K562 (cell line): ENCODE results near the gene MFSD12. TPM values are rescaled to one million over a fixed set of nuclear protein-coding genes. Genes with fewer than 3 reads are reported as not detected.
A peak's percentile ranks its signal among the peaks of the same experiment; 100 is the strongest.

Source experiments
- ADNP ChIP-seq: fragments of 200-800 bp; sonication (Bioruptor generic); IDR thresholded peaks from 2 replicates; pipeline ENCODE4 v1.6.1; 2016; ENCODE audit warnings: missing genetic modification characterization, missing compliant biosample characterization
- ARID4B ChIP-seq: sonication (generic); formaldehyde crosslinking; IDR thresholded peaks from 2 replicates; pipeline ENCODE4 v1.8.0; 2022; ENCODE audit warnings: mild to moderate bottlenecking, missing genetic modification reagents
- CHD4 ChIP-seq: fragments of 200-600 bp; sonication (generic); IDR thresholded peaks from 3 replicates; pipeline ENCODE4 v1.6.1; 2012; ENCODE audit warnings: low read depth, mild to moderate bottlenecking, mixed read lengths, low read length, inconsistent platforms; ENCODE audit not compliant: insufficient read depth, insufficient replicate concordance, poor library complexity, severe bottlenecking
- CSDE1 ChIP-seq, 2 experiments: fragments of 450-650 bp; IDR thresholded peaks; 2 replicates each; pipeline ENCODE4 v1.6.1; 2016; ENCODE audit warnings: mild to moderate bottlenecking in 1 of 2
- E2F5 ChIP-seq: sonication (generic); formaldehyde crosslinking; IDR thresholded peaks from 2 replicates; pipeline ENCODE4 v1.8.0; 2022; ENCODE audit warnings: mild to moderate bottlenecking, missing genetic modification reagents
- EGR1 ChIP-seq: fragments of 450-650 bp; conservative IDR thresholded peaks from 2 replicates; pipeline ENCODE4 v1.6.1; 2017; ENCODE audit warnings: mild to moderate bottlenecking
- ETV6 ChIP-seq, 3 experiments: fragments of 150-350 bp in 1 of 3; sonication (generic) in 1 of 3; formaldehyde crosslinking in 1 of 3; IDR thresholded peaks; 2 replicates each; pipeline versions ENCODE4 v1.6.1 to v1.8.0; 2014 to 2022; ENCODE audit warnings: borderline replicate concordance in 2 of 3, low read depth in 2 of 3, antibody characterized with exemption in 1 of 3, low read length in 1 of 3, mild to moderate bottlenecking in 1 of 3, missing genetic modification reagents in 1 of 3
- GABPA ChIP-seq: fragments of 200-800 bp; sonication (Bioruptor generic); conservative IDR thresholded peaks from 2 replicates; pipeline ENCODE4 v1.6.1; 2016; ENCODE audit warnings: low read depth, missing genetic modification characterization, missing compliant biosample characterization
- MNT ChIP-seq, 2 experiments: fragments of 450-650 bp; conservative IDR thresholded peaks; 2 replicates each; pipeline ENCODE4 v1.6.1; 2017; ENCODE audit warnings: mild to moderate bottlenecking in 2 of 2, moderate library complexity in 2 of 2
- MTF1 ChIP-seq: fragments of 250-450 bp; sonication (Bioruptor Pico); IDR thresholded peaks from 2 replicates; pipeline ENCODE4 v1.9.0; 2021; ENCODE audit warnings: moderate library complexity, mild to moderate bottlenecking, inconsistent platforms, borderline replicate concordance
- MXI1 ChIP-seq: IDR thresholded peaks from 2 replicates; pipeline ENCODE4 v1.6.1; 2011; ENCODE audit warnings: low read depth, mild to moderate bottlenecking, improper control_type of control experiment, low read length
- POLR2AphosphoS5 ChIP-seq: IDR thresholded peaks from 2 replicates; pipeline ENCODE4 v1.6.1; 2011; ENCODE audit warnings: mild to moderate bottlenecking, low read depth, low read length, moderate library complexity; ENCODE audit not compliant: control insufficient read depth, insufficient read depth
- POU5F1 ChIP-seq: fragments of 150-350 bp; IDR thresholded peaks from 2 replicates; pipeline ENCODE4 v1.6.1; 2014; ENCODE audit warnings: borderline replicate concordance, low read length, low read depth, mild to moderate bottlenecking; ENCODE audit not compliant: partially characterized antibody
- SAP30 ChIP-seq: fragments of 200-600 bp; sonication (generic); IDR thresholded peaks from 2 replicates; pipeline ENCODE4 v1.6.1; 2012; ENCODE audit warnings: borderline replicate concordance, low read depth, mild to moderate bottlenecking, moderate library complexity, low read length, control low read depth, inconsistent platforms; ENCODE audit not compliant: insufficient read depth, poor library complexity, severe bottlenecking
- SMAD3 ChIP-seq: fragments of 450-650 bp; formaldehyde crosslinking; conservative IDR thresholded peaks from 2 replicates; pipeline ENCODE4 v1.4.0; 2020; ENCODE audit warnings: mild to moderate bottlenecking
- ZBTB2 ChIP-seq: fragments of 450-650 bp; IDR thresholded peaks from 2 replicates; pipeline ENCODE4 v1.6.1; 2016; ENCODE audit warnings: antibody characterized with exemption
- ZBTB7A ChIP-seq: IDR thresholded peaks from 2 replicates; pipeline ENCODE4 v1.6.1; 2011; ENCODE audit warnings: low read depth, mild to moderate bottlenecking, low read length, moderate library complexity, borderline replicate concordance; ENCODE audit not compliant: control insufficient read depth
- ZNF696 ChIP-seq: fragments of 250-450 bp; sonication (Bioruptor Pico); conservative IDR thresholded peaks from 2 replicates; pipeline ENCODE4 v1.4.0; 2020; ENCODE audit warnings: mild to moderate bottlenecking, moderate library complexity
- polyA plus RNA-seq, 8 experiments: library from polyadenylated mRNA; depleted of rRNA in 4 of 8; stranded (reverse) in 5 of 8; unstranded in 3 of 8; fragments of >200 nt; fragmentation: Nextera tagmentation in 2 of 8; fragmentation: Illumina TruSeq in 1 of 8; extraction: Ambion mirVana in 2 of 8; extraction: Trizol in 1 of 8; gene quantifications; 2 replicates each; pipeline versions ENCODE4 v1.2.1 to v1.2.3, GENCODE V29; 2011 to 2014; ENCODE audit warnings: inconsistent platforms in 1 of 8, missing spikeins in 1 of 8
- total RNA-seq, 7 experiments: library from RNA; depleted of rRNA in 6 of 7; stranded (reverse); fragments of >200 nt in 6 of 7; fragmentation: Illumina TruSeq in 2 of 7; extraction: Trizol in 2 of 7; gene quantifications; 2 replicates each; pipeline versions ENCODE4 v1.2.1 to v1.2.3, GENCODE V29; 2011 to 2021; ENCODE audit warnings: low replicate concordance in 1 of 7

The MFSD12 gene
- total and polyA plus RNA-seq, 9 of the 15 experiments (the other 6 are each of a cell fraction or from before 2014, with no cell fraction given), result 0.69 to 112 (median 31.8) TPM

- TF ChIP-seq CHD4 (no peak), ZNF696 (CRISPR knock-in tag) (no peak), ETV6 (IDR thresholded peaks at IDR 0.05; ENCODE audit: borderline replicate concordance in 1 of 2, low read depth in 2 of 2, low read length in 1 of 2) (no peak), ETV6 (CRISPR knock-in tag; IDR thresholded peaks at IDR 0.05; ENCODE audit: borderline replicate concordance) (no peak), ADNP (tag) (no peak), SMAD3 (CRISPR knock-in tag) (no peak), POU5F1 (no peak), ZBTB2 (no peak), ARID4B (CRISPR knock-in tag) (peak; percentile 70), GABPA (tag) (no peak), POLR2AphosphoS5 (no peak), MNT (conservative IDR thresholded peaks at IDR 0.05) (peak in 1 of 2 experiments; percentile 38; a peak in 1 of 4 replicates), CSDE1 (IDR thresholded peaks at IDR 0.05) (no peak), SAP30 (no peak), MXI1 (no peak), E2F5 (CRISPR knock-in tag) (no peak), EGR1 (no peak), ZBTB7A (0 out of 2 replicates have a peak, but pooled peaks have one; percentile 40), MTF1 (CRISPR knock-in tag) (no peak)
Measured at GRCh38 chr19:3604987-3605343, 47.6 kb upstream of the MFSD12 start (continued).
